ENCODE results near the gene NMBR.
"Not testable (repeated sequence)": the region's sequence is repeated elsewhere in the genome, so short reads cannot be mapped to it uniquely, and the experiment has no call there.

NMBR gene

DNA sequence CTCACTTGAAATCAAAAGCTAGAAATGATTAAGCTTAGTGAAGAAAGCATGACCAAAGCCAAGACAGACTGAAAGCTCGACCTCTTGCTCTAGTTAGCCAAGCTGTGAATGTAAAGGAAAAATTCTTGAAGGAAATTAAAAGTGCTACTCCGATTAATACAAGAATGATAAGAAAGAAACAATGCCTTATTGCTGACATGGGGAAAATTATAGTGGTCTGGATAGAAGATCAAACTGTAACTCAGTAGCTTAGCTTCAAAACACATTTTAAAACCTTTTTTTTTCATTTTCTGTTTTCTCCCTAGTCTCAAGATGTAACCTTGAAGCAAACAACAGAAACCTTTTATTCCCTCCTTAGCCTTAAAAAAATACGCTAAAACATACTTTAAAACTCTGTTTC is 25.6 kb downstream of the NMBR start:
- Histone ChIP-seq H3K4me3 (ENCODE audit: low read depth, low read length) (no peak overlapping the region), H3K4me1 (no peaks in the 10 kb centered on the region), H3K36me3 (no peaks in the 10 kb centered on the region), H3K9me3 (no peaks in the 10 kb centered on the region), H3K27me3 (no peaks in the 10 kb centered on the region)
- DNase-seq = no peak
- TF ChIP-seq, protein P1, sequence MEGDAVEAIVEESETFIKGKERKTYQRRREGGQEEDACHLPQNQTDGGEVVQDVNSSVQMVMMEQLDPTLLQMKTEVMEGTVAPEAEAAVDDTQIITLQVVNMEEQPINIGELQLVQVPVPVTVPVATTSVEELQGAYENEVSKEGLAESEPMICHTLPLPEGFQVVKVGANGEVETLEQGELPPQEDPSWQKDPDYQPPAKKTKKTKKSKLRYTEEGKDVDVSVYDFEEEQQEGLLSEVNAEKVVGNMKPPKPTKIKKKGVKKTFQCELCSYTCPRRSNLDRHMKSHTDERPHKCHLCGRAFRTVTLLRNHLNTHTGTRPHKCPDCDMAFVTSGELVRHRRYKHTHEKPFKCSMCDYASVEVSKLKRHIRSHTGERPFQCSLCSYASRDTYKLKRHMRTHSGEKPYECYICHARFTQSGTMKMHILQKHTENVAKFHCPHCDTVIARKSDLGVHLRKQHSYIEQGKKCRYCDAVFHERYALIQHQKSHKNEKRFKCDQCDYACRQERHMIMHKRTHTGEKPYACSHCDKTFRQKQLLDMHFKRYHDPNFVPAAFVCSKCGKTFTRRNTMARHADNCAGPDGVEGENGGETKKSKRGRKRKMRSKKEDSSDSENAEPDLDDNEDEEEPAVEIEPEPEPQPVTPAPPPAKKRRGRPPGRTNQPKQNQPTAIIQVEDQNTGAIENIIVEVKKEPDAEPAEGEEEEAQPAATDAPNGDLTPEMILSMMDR (IDR thresholded peaks at IDR 0.05; ENCODE audit: low read depth, low read length) = no peak

DNA sequence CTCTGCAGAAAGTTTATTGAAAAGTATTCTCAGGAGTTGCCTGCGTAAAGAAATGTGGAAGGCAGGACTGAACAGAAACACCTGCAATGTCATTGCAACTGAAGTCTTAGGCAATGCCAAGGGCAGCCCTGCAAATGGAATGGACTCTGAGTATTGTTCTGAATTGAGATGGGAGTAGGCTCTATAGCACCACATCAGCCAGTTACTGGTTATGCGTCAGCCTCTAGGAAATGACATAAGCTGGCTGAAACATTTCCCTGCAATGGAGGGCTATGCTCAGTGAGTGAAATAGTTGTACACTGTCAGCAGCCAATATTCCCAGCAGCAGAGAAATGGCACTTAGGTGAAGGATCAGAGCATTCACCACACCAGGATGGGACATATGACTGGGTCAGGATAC is 28.0 kb downstream of the NMBR start:
- no peaks in the 10 kb centered on the region for H3K36me3 ChIP-seq
- H3K27me3 ChIP-seq = no peaks in the 10 kb centered on the region
- no peaks in the 10 kb centered on the region for H3K9me3 ChIP-seq
- H3K4me1 ChIP-seq = no peaks in the 10 kb centered on the region
- no peak for DNase-seq
- TF ChIP-seq, protein P1 (IDR thresholded peaks at IDR 0.05; ENCODE audit: low read depth, low read length) = no peak
- no peak overlapping the region for H3K4me3 ChIP-seq (ENCODE audit: low read depth, low read length)

DNA sequence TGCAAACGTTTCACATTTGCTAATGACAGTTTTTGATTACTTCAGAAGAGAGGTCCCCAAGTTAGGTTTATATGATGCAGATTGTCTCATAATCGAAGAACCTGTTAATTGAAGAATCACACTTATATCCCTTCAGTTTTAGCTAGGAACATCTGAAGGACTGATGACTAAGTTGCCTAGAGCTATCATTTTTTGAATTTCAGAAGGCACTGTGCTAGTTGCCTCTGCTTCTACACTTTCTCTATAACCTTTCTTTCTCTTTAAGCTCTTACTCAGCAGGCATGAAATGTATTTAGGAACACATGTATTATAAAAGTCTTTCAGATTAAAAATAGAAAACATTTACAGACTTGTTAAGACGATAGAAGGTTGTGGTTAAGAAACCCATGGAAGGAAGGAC is 28.6 kb downstream of the NMBR start:
- no peaks in the 10 kb centered on the region for H3K4me1 ChIP-seq
- no peak for DNase-seq
- H3K36me3 ChIP-seq = no peaks in the 10 kb centered on the region
- H3K27me3 ChIP-seq = no peaks in the 10 kb centered on the region
- TF ChIP-seq, protein P1 (IDR thresholded peaks at IDR 0.05; ENCODE audit: low read depth, low read length) = no peak
- H3K4me3 ChIP-seq (ENCODE audit: low read depth, low read length) = no peak overlapping the region
- no peaks in the 10 kb centered on the region for H3K9me3 ChIP-seq

DNA sequence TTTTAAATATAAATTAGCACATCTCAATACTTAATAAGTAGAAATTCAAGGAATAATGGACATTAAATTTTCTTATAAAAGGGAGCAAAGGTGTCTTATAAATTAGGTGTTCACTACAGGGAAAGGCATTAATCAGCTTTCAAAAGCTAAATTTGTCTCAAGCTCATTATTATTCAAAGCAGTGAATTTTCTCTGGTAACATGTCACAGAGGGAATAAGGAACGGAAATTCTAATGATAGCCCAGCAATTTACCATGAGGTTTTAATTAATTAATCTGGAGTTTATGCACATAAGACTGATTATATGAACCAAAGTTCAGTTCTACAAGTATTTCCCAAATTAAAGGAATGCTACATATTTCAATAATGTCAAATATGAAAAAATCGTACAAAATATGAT is 29.6 kb downstream of the NMBR start:
- TF ChIP-seq, protein P1 (IDR thresholded peaks at IDR 0.05; ENCODE audit: low read depth, low read length) = no peak
- no peak overlapping the region for H3K4me3 ChIP-seq (ENCODE audit: low read depth, low read length)
- H3K4me1 ChIP-seq = no peaks in the 10 kb centered on the region
- H3K9me3 ChIP-seq = no peaks in the 10 kb centered on the region
- no peaks in the 10 kb centered on the region for H3K27me3 ChIP-seq
- H3K36me3 ChIP-seq = no peaks in the 10 kb centered on the region
- no peak for DNase-seq

DNA sequence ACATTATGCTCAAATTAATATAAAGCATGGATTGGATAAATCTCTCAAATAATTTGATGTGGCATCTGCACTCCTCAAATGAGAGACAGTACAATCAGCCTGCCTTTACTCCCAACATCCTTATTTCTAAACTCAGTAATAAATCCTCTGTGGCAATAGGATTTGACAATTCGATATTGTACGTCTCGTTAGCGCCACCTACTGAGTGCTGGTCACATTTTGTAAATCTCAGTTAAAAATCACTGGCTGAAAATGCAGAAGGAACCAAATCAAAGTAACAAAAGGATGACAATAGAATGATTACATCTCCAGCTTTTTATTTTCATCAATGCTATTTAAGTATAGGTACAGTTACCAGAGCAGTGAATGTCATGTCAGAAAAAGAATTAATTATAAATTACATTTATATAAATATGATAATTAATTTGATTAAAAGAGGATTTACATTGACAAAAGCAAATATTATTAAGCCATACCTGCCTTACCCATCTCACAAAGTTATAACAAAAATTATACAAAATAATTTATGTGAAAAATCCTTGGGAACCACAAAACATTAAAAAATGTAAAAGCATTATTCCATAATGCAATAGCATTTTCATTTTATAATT is 34.4 kb downstream of the NMBR start:
- peak; percentile 80 for DNase-seq
- Histone ChIP-seq H3K4me1 (no peaks in the 10 kb centered on the region), H3K27me3 (no peaks in the 10 kb centered on the region), H3K9me3 (no peaks in the 10 kb centered on the region), H3K36me3 (no peaks in the 10 kb centered on the region), H3K4me3 (ENCODE audit: low read depth, low read length) (no peak overlapping the region)
- TF ChIP-seq, protein P1 (IDR thresholded peaks at IDR 0.05; ENCODE audit: low read depth, low read length) = peak; percentile 80

DNA sequence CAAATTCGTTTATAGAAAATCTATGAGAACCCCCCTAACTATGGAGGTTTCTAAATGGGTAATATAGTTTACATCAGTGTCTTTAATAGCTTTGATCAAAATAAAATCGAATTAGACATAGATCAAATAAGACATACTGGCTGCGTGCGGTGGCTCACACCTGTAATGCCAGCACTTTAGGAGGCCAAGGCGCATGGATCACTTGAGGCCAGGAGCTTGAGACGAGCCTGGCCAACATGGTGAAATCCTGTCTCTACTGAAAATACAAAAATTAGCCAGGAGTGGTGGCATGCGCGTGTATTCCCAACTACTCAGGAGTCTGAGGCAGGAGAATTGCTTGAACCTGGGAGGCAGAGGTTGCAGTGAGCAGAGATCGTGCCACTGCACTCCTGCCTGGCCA is 36.1 kb downstream of the NMBR start:
- not testable (repeated sequence) for H3K9me3 ChIP-seq; H3K4me1 ChIP-seq; H3K4me3 ChIP-seq (ENCODE audit: low read depth, low read length); DNase-seq; H3K27me3 ChIP-seq; H3K36me3 ChIP-seq

DNA sequence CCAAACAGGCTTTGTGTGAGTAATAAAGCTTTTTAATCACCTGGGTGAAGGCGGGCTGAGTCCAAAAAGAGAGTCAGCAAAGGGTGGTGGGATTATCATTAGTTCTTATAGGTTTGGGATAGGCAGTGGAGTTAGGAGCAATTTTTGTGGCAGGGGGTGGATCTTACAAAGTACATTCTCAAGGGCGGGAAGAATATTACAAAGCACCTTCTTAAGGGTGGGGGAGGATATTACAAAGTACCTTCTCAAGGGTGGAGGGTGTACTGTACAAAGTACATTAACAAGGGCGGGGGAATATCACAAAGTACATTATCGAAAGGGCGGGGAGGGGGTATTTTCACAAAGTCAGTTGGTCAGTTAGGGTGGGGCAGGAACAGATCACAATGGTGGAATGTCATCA is 42.1 kb downstream of the NMBR start:
- H3K4me3 ChIP-seq (ENCODE audit: low read depth, low read length); H3K36me3 ChIP-seq; H3K9me3 ChIP-seq; H3K4me1 ChIP-seq; H3K27me3 ChIP-seq; DNase-seq: not testable (repeated sequence)

All from BE2C (cell line).